Measurements from ENCODE around the gene COA1. TPM values are rescaled to one million over a fixed set of nuclear protein-coding genes. Genes with fewer than 3 reads are reported as not detected.

The COA1 gene
- total and polyA plus RNA-seq, 9 of the 15 experiments (the other 6 are each of a cell fraction or from before 2014, with no cell fraction given): 98.9 to 463 (median 181) TPM

GRCh38 chr7:43729214-43729923 lies at the start of gene COA1 (continued):
- TF ChIP-seq ZNF445 (CRISPR knock-in tag; IDR thresholded peaks at IDR 0.05; ENCODE audit: low read depth) (no peak), NR2C2 (CRISPR knock-in tag; IDR thresholded peaks at IDR 0.05) (0 out of 2 replicates have a peak, but pooled peaks have one; percentile 54), NR2C2 (tag; IDR thresholded peaks at IDR 0.05) (peak; percentile 74; the same call in 1 of the 2 replicates), HNRNPL (IDR thresholded peaks at IDR 0.05; ENCODE audit: low read depth, low read length) (no peak), ZNF589 (CRISPR knock-in tag; IDR thresholded peaks at IDR 0.05; ENCODE audit: low read depth) (no peak), HDAC8 (tag; IDR thresholded peaks at IDR 0.05) (no peak), ZNF644 (tag; IDR thresholded peaks at IDR 0.05; ENCODE audit: low read depth) (no peak), ZNF699 (CRISPR knock-in tag; IDR thresholded peaks at IDR 0.05; ENCODE audit: insufficient replicate concordance) (no peak), NBN (IDR thresholded peaks at IDR 0.05; ENCODE audit: low read depth) (peak; percentile 63), KDM5B (IDR thresholded peaks at IDR 0.05; ENCODE audit: insufficient replicate concordance, low read depth, low read length) (peak; percentile 75), ILK (tag; IDR thresholded peaks at IDR 0.05; ENCODE audit: borderline replicate concordance, low read depth) (no peak), ZKSCAN3 (CRISPR knock-in tag; IDR thresholded peaks at IDR 0.05) (no peak), ZNF174 (CRISPR knock-in tag; IDR thresholded peaks at IDR 0.05) (no peak), DMBX1 (CRISPR knock-in tag; IDR thresholded peaks at IDR 0.05; ENCODE audit: borderline replicate concordance) (0 out of 2 replicates have a peak, but pooled peaks have one; percentile 12), GABPA (tag; conservative IDR thresholded peaks at IDR 0.05; ENCODE audit: low read depth) (peak; percentile 98), SETDB1 (IDR thresholded peaks at IDR 0.05; ENCODE audit: low read length) (no peak), EWSR1 (IDR thresholded peaks at IDR 0.05; ENCODE audit: borderline replicate concordance, low read depth, partially characterized antibody) (no peak), ZNF511 (CRISPR knock-in tag; IDR thresholded peaks at IDR 0.05) (peak; percentile 34; the same call in 1 of the 2 replicates), MXI1 (IDR thresholded peaks at IDR 0.05; ENCODE audit: low read depth, low read length) (no peak), SNRNP70 (optimal IDR thresholded peaks at IDR 0.05; ENCODE audit: low read depth, low read length) (no peak)
- TF ChIP-seq, protein P1, sequence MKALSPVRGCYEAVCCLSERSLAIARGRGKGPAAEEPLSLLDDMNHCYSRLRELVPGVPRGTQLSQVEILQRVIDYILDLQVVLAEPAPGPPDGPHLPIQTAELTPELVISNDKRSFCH (CRISPR knock-in tag; IDR thresholded peaks at IDR 0.05): no peak
- TF ChIP-seq, protein P1 (tag; IDR thresholded peaks at IDR 0.05): no peak
- TF ChIP-seq, protein P2, sequence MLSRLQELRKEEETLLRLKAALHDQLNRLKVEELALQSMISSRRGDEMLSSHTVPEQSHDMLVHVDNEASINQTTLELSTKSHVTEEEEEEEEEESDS (CRISPR knock-in tag; IDR thresholded peaks at IDR 0.05): no peak
- TF ChIP-seq, protein P3, sequence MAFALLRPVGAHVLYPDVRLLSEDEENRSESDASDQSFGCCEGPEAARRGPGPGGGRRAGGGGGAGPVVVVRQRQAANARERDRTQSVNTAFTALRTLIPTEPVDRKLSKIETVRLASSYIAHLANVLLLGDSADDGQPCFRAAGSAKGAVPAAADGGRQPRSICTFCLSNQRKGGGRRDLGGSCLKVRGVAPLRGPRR (CRISPR knock-in tag; IDR thresholded peaks at IDR 0.05): no peak
- TF ChIP-seq, protein P4, sequence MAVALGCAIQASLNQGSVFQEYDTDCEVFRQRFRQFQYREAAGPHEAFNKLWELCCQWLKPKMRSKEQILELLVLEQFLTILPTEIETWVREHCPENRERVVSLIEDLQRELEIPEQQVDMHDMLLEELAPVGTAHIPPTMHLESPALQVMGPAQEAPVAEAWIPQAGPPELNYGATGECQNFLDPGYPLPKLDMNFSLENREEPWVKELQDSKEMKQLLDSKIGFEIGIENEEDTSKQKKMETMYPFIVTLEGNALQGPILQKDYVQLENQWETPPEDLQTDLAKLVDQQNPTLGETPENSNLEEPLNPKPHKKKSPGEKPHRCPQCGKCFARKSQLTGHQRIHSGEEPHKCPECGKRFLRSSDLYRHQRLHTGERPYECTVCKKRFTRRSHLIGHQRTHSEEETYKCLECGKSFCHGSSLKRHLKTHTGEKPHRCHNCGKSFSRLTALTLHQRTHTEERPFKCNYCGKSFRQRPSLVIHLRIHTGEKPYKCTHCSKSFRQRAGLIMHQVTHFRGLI (CRISPR knock-in tag; IDR thresholded peaks at IDR 0.05): no peak
